PFSK-1 (cell line): Measurements from ENCODE around the gene KCNG2.

ENCODE experiments used
- POLR2AphosphoS5 ChIP-seq: IDR thresholded peaks from 2 replicates; pipeline ENCODE4 v1.6.1; 2012; ENCODE audit warnings: low read depth, mild to moderate bottlenecking, control low read depth, low read length, moderate library complexity
- SIN3A ChIP-seq: IDR thresholded peaks from 2 replicates; pipeline ENCODE4 v1.6.1; 2012; ENCODE audit warnings: mild to moderate bottlenecking, low read length, moderate library complexity, borderline replicate concordance; ENCODE audit not compliant: insufficient read depth
- TAF1 ChIP-seq: IDR thresholded peaks from 2 replicates; pipeline ENCODE4 v1.6.1; 2012; ENCODE audit warnings: low read length, control low read depth, borderline replicate concordance; ENCODE audit not compliant: insufficient read depth
- TF ChIP-seq, protein P1 (sequence below), 2 experiments: IDR thresholded peaks; 2 replicates each; pipeline versions ENCODE4 v1.6.1 to v1.8.0; 2011 to 2012; ENCODE audit warnings: low read depth in 2 of 2, low read length in 2 of 2, control low read depth in 1 of 2, inconsistent platforms in 1 of 2, mild to moderate bottlenecking in 1 of 2, moderate library complexity in 1 of 2; ENCODE audit not compliant: insufficient read depth in 1 of 2

DNA sequence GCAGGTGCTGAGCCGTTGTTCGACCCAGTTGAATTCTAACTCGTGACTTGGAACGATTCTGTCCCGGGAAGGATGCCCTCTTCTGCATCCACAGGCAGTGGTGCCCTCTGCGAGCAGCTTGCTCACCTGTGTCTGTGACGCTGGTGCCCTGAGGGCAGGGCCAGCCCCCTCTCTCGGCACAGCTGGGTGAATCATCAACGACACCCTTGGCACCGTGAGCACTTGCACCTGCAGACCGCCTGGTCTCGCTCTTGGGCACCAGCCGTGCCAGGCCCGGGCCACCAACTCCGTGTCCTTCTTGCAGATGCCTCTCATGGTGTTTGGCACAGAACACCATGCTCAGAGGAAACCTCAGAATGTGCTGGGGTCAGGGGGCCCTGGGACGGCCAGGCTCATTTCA is 78.8 kb downstream of the KCNG2 start:
- no peak for TF ChIP-seq TAF1
- TF ChIP-seq, protein P1, sequence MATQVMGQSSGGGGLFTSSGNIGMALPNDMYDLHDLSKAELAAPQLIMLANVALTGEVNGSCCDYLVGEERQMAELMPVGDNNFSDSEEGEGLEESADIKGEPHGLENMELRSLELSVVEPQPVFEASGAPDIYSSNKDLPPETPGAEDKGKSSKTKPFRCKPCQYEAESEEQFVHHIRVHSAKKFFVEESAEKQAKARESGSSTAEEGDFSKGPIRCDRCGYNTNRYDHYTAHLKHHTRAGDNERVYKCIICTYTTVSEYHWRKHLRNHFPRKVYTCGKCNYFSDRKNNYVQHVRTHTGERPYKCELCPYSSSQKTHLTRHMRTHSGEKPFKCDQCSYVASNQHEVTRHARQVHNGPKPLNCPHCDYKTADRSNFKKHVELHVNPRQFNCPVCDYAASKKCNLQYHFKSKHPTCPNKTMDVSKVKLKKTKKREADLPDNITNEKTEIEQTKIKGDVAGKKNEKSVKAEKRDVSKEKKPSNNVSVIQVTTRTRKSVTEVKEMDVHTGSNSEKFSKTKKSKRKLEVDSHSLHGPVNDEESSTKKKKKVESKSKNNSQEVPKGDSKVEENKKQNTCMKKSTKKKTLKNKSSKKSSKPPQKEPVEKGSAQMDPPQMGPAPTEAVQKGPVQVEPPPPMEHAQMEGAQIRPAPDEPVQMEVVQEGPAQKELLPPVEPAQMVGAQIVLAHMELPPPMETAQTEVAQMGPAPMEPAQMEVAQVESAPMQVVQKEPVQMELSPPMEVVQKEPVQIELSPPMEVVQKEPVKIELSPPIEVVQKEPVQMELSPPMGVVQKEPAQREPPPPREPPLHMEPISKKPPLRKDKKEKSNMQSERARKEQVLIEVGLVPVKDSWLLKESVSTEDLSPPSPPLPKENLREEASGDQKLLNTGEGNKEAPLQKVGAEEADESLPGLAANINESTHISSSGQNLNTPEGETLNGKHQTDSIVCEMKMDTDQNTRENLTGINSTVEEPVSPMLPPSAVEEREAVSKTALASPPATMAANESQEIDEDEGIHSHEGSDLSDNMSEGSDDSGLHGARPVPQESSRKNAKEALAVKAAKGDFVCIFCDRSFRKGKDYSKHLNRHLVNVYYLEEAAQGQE (IDR thresholded peaks at IDR 0.05; ENCODE audit: insufficient read depth in 1 of 2, low read depth in 2 of 2, low read length in 2 of 2) = no peak
- no peak for TF ChIP-seq POLR2AphosphoS5
- no peak for TF ChIP-seq SIN3A
